ENCODE measurements around the gene MKI67. TPM values are rescaled to one million over a fixed set of nuclear protein-coding genes. Genes with fewer than 3 reads are reported as not detected.
"Not testable (repeated sequence)": the region's sequence is repeated elsewhere in the genome, so short reads cannot be mapped to it uniquely, and the experiment has no call there.

Gene MKI67
- total RNA-seq, 1 donor from 2014 or later, result 1.2 TPM

DNA sequence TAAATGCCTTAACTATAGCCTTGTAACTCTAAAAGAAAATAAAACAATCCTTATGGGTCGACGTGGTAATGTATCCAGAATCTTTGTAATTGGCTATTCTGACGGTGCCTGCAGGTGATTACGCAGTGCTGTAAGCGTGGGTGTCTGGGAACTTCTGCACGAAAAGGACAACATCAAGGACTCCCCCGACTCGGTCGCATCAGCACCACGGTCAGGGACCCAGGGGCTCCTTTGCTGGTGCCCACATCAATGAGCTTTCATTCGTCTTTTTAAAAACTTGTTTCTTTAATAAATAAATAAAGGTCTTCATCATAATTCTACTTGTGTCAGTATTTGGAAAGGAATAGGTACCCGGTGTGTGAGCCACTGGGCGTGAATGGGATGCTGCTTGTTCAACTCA is 13.2 kb downstream of the MKI67 start:
- no peak for DNase-seq (ENCODE audit: low spot score in 2 of 2)
- FAIRE-seq, result no peak

DNA sequence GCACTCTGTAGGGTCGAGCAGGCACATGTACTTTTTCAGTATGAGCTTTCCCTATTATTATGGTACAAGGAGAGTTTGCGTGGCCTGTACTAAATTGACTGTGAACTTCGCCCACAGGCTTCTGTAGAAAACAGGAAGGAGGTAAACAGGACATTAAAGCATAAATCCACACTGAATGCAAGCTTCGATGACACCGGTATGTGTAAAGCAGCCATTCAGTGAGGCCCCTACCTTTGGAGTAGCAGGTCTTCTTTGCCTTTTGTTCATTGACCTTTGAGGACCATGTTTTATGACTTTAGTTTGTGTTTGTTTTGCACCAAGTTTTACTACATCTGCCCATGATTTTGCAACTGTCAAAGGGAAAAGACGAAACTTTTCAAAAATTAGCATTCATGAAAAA is 14.5 kb downstream of the MKI67 start:
- no peak for DNase-seq (ENCODE audit: low spot score in 2 of 2)
- FAIRE-seq, result no peak

DNA sequence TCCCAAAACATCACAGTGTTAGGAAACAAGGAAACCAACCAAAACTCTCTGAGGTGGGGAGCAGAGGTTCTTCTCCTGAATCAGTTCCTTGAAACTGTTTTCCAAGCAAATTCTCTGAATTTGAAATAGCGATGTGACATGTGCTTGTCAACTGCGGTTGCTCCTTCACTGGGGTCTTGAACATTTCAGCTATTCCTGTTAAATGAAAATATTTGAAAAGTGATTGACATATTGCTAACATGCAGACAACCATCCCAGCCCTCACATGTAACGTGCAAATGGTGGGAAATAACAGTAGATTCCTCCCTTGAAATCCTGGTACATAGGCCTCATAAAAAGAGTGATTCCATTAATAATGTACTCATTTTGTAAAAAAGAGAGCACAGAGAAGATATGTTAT is 15.9 kb downstream of the MKI67 start:
- DNase-seq (ENCODE audit: low spot score in 2 of 2) (no peak), FAIRE-seq (no peak)

DNA sequence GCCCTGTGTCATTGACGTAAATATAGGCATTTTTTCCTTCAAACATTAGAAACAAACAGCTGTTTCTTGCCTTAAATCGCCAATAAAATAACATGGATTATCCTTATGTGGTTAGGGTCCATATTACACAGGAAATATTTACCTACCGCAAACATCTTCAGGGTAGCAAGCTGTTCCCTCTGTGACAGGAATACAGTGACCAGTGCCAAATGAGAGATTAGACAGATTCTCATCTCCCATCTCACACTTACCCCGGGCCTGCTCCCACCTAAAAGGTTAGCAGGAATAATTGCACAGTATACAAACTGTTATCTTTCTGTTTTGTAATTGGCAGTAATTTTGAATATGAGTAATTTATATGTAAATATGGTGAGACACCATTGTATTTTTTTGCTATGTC is 16.5 kb downstream of the MKI67 start:
- FAIRE-seq, result no peak
- DNase-seq (ENCODE audit: low spot score in 2 of 2), result no peak

DNA sequence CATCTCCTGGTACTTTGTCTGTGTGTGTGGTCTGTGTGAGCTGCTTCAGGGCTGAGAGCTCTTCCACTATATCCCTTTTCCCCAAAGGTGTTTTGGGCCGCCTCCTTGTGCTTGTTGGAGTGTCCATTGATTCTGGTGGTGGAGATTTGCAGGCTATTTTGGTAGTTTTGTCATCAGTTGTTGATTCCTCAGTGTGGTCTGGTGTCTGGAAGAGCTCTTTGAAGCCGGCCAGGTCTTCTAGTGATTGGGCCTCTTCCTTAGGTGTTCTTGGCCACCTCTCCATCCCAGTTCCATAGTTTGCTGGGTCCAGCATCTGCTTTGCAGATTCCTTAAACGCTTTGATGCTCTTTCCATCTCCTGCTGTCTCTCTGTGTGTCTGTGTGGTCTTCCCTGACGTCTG is 20.8 kb downstream of the MKI67 start:
- FAIRE-seq, result no peak
- DNase-seq (ENCODE audit: low spot score in 2 of 2), result no peak

DNA sequence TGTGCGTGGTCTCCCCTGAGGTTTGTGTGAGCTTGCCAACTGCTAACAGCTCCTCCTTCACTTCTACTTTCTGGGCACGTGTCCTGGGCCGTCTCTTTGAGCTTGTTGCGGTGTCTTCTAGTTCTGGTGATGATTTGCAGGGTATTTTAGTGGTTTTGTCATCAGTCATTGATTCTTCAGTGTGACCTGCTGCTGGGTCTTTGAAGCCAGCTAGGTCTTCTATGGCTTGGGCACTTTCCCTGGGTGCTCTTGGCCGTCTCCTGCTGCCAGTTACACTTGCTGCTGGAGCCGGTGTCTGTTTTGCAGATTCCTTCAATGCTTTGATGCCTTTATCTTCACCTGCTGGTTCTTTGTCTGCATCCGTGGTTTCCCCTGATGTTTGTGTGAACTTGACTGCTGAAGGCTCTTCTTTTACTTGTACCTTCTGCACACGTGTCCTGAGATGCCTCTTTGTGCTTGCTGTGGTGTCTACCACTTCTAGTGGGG is 23.0 kb downstream of the MKI67 start:
- DNase-seq (ENCODE audit: low spot score in 2 of 2), result no peak
- no peak for FAIRE-seq

DNA sequence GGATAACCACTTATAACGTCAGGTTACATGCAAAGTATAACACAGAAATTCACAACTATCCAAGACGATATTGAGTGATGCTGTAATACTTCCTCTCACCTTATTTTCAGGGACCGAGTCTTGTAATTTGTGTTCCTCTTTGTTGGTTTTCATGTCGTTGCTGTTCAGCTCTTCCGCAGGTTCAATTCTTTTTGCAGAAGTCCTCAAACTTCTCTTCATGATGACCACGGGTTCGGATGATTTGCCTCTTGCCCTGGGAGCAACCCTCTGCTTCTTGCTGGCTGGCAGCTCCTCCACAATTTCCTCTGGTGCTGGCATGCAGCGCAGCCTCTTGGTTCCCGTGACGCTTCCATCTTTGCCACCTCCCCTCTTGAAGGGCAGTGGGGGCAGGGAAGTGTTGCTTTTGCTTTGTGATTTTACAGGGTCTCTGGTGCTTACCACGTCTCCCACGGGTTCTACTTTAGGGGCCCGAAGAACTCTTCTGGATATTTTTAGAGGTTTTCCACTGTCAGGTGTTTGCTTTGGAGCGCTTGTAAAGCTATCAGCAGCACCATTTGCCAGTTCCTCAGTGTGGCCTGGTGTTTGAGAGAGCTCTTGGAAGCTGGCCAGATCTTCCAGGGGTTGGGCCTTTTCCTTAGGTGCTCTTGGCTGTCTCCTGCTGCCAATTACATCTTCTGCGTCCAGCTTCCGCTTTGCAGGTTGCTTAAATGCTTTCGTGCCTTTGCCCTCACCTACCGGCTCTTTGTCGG is 23.6 kb downstream of the MKI67 start:
- DNase-seq (ENCODE audit: low spot score in 2 of 2) (no peak), FAIRE-seq (no peak)

DNA sequence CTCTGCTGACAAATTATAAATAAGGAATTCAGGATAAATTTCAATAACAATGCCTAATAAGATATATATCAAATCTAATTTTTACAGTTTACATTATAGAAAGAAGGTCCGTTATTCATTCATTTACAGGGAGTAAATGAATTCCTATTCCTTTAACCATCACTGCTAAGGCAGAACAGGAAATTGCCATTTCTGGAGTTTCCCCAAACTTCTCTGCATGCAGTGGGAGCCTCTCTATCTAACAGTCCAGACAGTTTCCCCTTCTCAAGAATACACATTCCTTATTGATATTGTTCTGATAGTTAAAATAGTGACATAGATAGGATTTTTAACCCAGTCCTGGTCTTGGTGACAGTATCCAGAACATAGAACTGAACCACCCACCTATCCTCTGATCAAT is 24.3 kb downstream of the MKI67 start:
- FAIRE-seq (no peak), DNase-seq (ENCODE audit: low spot score in 2 of 2) (no peak)

DNA sequence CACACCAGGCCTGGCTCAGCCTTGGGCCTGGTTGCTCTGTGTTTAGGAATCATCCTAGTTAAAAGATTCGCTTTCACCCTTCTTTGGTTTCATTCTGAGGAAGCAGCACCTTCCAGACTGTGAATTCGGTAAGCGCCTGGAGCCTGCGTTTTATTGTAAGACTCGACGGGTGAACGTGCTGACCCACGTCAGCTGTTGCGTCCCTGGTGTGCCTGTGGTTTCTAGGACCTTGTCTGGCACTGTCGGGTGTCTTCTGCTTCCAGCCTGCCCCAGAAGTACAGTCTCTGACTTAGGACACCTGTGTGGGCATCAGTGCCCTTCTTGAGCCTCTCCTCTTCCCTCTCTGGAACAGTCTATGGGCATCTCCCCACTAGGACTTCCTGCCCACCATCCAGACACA is 26.3 kb downstream of the MKI67 start:
- FAIRE-seq, result no peak

DNA sequence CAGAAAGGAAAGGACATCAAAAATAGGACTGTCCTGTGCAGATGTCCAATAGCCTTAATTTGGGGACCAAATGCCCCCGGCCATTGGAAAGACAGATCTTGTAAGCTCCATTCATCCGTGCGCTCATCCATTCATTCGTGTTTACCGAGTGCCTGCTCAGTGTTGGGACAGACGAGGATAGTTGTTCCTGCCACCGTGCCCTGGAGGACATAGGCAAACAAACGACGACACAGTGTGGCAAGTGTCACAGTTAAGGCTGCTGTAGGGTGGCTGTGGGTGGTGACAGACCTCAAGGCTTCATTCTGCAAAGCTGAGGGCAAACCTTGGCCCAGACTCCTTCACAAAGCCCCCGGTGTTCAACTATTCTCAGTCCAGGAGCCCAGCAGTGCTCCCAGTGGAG is 27.6 kb downstream of the MKI67 start:
- DNase-seq (ENCODE audit: low spot score in 2 of 2) (no peak), FAIRE-seq (no peak)

More for the DNA sequence above, 26.3 kb downstream of the MKI67 start:
- no peak for DNase-seq (ENCODE audit: low spot score in 2 of 2)

DNA sequence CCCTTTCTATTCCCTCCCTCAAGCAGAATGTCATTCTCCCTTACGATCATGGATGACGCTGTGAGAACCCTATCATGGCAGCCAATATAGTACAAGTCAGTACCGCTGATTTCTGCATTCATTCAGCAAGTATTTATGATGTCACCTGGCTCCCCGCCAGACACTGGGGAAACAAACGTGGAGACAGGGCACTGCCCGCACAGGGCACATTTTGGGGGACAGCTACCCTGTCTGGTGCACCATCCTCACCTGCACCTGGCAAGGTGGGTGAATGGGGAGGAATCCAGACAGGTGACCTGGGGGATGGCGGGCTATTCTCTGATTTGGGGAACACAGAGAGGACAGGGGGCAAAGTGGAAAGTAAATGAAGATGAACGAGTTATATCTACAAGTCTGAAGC is 28.4 kb downstream of the MKI67 start:
- DNase-seq (ENCODE audit: low spot score in 2 of 2), result no peak
- FAIRE-seq, result no peak

DNA sequence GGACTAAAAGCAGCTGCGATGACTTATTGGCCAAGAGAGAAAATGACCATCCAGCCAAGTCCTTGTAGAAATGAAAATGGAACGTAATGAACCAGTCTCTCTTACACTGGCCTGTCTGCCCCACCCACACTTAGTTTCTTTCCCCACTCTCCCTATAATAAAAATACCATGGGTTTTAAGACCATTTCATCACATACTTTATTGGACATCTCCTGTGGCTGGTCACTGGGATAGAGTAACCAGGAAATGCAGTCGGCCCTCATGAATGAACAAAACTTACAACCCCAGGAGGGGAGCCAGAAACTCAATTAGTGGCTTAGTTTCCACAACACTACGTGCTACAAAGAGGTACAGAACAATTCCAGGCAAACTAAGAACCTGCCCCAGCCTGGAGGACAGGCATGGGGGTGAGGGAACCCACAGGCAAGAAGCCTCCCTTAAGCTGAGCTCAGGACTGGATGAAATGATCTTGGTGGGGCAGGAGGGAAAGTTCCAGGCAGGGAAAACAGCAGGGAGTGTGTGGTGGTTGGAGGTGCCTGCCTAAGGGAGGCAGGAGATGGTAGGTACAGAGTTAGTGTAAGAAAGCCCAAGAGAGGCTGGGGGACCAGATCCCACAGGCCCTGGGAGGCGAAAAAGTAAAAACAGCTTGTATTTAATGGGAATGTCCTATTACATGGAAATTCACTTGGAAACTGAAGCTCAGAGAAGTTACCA is 29.6 kb downstream of the MKI67 start:
- DNase-seq (ENCODE audit: low spot score in 2 of 2) (no peak), FAIRE-seq (no peak)

DNA sequence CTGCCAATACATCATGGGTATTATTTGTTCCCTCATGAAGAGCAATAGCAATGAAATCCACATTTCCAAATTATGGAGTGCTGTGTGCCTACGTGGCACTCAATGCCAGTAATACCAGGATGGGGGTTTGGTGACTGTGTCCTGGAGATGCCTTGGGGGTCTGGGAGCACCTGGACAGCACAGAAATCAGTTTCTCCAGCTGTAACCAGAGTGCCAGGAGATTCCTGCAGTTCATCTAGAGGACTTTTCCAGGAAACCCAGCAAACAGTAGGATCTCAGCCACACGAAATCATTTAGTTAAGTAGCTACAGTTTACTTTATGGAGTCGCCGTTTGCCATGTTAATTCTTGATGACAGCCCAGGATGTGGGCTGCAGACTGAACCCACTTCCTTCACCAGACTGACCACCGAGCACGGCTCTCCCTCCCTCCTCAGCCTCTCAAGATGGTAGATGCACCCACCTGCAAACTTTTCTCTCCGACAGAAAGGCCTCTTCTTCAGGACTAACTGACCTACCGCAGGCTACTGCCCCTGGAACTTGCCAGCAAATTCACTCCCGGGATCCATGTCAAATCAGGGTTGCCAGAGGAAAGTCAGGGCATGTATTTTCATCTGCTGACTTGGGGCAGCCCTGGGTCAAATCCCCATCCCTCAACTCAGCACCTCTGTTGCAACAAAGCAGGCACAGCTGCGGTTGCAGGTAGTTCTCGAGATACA is 30.3 kb downstream of the MKI67 start:
- FAIRE-seq (no peak), DNase-seq (ENCODE audit: low spot score in 2 of 2) (no peak)

DNA sequence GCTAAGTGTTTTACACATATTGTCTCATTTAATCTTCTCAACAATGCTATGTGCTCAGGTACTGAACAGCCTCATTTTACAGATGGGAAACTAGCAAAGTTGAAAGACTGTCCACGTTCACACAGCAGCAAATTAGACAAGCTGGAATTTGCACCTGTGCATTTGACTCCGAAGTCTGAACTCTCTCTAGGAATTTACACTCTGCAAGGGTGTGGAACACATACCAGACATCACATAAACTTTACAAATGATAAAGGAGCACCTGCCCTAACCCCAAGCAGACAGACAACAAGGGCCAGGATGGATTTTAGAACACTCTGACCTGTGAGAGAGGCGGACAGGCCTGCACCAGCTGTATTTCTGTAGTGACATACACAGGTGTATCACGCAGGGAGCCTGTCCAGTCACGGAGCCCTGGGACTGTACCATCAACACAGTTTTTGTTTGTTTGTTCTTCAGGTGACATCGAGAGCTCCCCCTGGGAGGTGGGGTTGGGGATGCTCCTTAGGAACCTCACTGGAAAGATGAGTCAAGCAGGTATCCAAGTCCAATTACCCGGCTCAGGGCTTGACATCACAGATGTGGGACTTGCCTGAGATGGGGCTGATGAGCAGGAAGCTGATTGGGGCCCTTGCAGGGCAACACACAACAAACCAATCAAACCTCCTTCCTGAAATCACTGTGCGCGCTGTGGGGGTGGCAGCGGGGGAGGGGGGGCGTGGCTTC is 31.0 kb downstream of the MKI67 start:
- FAIRE-seq (no peak), DNase-seq (ENCODE audit: low spot score in 2 of 2) (no peak)

DNA sequence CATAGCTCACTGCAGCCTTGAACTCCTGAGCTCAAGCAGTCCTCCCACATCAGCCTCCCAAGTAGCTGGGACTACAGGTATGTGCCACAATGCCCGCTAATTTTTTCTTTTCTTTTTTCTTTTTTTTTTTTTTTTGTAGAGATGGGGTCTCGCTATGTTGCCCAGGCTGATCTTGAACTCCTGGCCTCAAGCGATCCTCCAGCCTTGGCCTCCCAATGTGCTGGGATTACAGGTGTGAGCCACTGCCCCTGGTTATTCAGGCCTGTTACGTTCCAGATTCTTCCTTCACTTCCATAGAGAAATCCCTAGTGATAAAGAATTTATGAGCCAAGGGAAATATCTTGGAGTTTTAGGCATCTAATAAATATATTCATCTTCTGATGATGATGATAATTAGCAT is 31.6 kb downstream of the MKI67 start:
- FAIRE-seq; DNase-seq (ENCODE audit: low spot score in 2 of 2): not testable (repeated sequence)

DNA sequence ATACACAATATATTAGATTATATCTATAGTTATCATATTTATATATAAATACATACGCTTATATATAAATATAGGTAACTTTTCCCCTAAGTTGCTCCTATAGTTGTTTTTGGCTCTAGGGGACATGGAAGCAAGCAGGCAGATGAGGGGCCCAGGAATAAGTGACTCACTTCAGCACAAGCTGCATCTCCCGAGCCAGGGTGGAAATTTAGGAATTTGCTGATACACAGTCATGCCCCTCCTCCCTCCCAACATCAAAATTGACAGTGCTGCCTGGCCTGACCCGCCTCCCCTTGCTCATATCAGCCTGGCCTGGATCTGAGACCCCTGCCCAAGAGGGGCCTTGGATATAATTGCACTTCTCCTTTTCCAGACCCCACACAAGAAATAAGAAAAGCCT is 33.8 kb downstream of the MKI67 start:
- no peak for DNase-seq (ENCODE audit: low spot score in 2 of 2)
- FAIRE-seq, result no peak

DNA sequence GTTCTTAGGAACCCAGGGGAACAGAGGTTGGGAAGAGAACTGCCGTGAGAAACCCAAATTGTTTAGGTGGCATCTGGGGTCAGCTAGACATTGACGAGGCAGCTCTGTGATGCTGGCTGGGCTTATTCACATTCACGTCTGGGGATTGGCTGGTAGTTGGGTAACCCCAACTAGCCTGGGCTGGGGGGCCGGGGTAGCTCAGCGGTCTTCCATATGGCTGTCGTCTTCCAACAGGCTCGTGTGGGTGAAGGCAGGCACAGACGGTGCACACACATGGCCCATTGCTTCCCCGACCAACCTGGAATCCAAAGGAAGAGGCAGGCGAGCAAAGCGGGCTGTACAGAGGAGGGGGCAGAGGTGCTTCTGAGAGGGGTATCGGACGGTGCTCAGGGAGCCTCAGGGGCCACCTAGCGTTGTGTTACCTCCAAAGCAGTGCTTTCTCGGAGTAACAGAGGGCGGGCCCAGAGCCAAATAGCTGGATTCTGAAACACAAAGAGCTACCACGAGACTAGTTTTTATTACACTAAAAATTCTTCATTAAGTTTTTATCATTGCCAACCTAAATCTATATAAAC is 34.5 kb downstream of the MKI67 start:
- no peak for DNase-seq (ENCODE audit: low spot score in 2 of 2)
- no peak for FAIRE-seq

DNA sequence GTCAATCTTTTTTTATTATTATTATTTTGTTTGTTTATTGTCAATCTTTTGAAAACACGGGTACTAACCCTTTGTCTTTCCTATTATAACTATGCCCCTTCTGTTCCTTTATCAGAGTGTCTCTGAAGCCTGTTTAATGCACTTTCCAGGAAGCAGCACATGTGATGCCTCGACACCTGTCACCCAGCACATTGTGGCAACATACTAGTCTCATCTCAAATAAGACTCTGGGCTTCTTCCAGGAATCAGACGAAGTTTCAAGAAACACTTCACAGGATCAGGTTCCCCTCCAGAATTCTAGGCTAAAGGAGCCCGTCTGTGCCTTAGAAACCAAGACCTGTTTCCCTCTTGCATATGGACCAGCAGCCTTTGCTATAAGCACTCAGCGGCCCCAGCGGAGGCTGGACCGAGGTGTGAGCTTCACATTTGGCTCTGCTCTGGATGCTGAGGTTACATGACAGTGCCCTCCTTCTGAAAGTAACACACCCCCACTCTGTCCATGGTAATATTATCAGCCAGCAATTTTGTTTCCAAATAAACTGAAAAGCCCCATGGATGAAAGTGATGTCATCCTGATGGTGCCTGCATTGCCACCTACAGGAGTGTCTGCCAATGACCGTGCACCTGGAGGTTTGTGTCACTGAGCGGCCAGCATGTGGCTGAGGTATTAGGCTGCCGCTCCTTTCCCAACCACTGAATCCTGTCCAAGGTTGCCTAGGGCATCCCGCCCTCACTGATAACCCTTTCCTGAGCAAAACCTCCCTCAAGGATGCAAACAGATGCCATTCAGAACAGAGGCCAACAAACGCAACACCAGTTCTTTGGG is 38.1 kb downstream of the MKI67 start:
- FAIRE-seq, result no peak
- DNase-seq (ENCODE audit: low spot score in 2 of 2), result no peak

DNA sequence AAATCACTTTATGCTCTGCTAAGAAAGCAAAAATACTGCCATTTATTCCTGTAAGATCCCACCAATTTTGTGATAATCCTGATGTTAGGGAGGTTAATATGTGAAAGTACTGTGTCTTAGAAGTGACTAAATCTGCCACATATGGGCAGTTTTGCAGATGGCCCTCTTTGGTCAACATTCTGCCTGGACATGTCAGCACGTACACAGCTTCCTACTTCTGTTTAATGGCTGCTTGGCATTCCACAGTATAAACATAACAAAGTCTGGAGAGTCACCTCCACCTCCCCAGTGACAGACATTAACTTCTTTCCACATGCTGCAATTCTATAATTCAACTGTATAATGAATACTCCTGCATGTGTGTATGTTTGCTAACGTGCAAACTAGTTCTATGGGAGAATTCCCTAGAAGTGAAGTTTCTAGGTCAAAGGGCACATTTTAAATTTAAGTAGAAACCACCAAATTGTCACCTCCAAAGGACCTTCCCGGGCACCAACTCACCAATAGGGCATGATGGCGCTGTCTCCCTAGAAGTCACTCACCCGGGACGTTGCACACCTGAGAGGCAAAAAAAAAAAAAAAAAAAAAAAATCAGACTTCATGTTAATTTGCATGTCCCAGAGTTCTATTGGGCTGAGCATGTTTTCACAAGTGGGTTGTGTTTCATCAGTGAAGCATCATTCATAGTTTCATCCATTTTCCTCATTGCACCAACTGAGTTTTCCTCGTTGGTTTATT is 38.9 kb downstream of the MKI67 start:
- FAIRE-seq, result no peak

More for the DNA sequence above, 38.9 kb downstream of the MKI67 start:
- no peak for DNase-seq (ENCODE audit: low spot score in 2 of 2)
